Stimulated activated naive CD8-positive, alpha-beta T cell treated with anti-CD3 and anti-CD28 coated beads, Interleukin-15, Interleukin-2, amounts not matched to agents 100 ng/mL and 50 ng/mL, for 24 hours (primary cell): Measurements from ENCODE around the gene GRIP1.

Source experiments
- H3K27ac Mint-ChIP-seq: one replicate; pipeline ENCODE4 v1.8.0; 2021; ENCODE audit warnings: mild to moderate bottlenecking, mixed read lengths
- H3K27me3 Mint-ChIP-seq: one replicate; pipeline ENCODE4 v1.8.0; 2021; ENCODE audit warnings: mixed read lengths
- H3K36me3 Mint-ChIP-seq: one replicate; pipeline ENCODE4 v1.8.0; 2021; ENCODE audit warnings: low read depth, mixed read lengths
- H3K4me1 Mint-ChIP-seq: one replicate; pipeline ENCODE4 v1.8.0; 2021; ENCODE audit warnings: low read depth, mixed read lengths
- H3K4me3 Mint-ChIP-seq: one replicate; pipeline ENCODE4 v1.8.0; 2021; ENCODE audit warnings: mild to moderate bottlenecking, mixed read lengths
- H3K9me3 Mint-ChIP-seq: one replicate; pipeline ENCODE4 v1.8.0; 2021; ENCODE audit warnings: mixed read lengths

Gene GRIP1

GRCh38 chr12:66640691-66641460, 38.0 kb downstream of the GRIP1 start:
- Mint-ChIP-seq H3K9me3 (no peaks in the 10 kb centered on the region), H3K4me1 (no peaks in the 10 kb centered on the region), H3K27me3 (no peaks in the 10 kb centered on the region), H3K27ac (no peak overlapping the region), H3K4me3 (no peak overlapping the region), H3K36me3 (no peaks in the 10 kb centered on the region)

- H3K36me3 Mint-ChIP-seq, result no peaks in the 10 kb centered on the region
- no peak overlapping the region for H3K27ac Mint-ChIP-seq
- no peaks in the 10 kb centered on the region for H3K9me3 Mint-ChIP-seq
- H3K4me3 Mint-ChIP-seq, result no peak overlapping the region
- H3K27me3 Mint-ChIP-seq, result no peaks in the 10 kb centered on the region
- H3K4me1 Mint-ChIP-seq, result no peaks in the 10 kb centered on the region
These were observed 40.2 kb downstream of the GRIP1 start for GRCh38 chr12:66638666-66639065.

- no peak overlapping the region for H3K27ac Mint-ChIP-seq
- H3K4me3 Mint-ChIP-seq, result no peak overlapping the region
- H3K36me3 Mint-ChIP-seq, result no peaks in the 10 kb centered on the region
- no peaks in the 10 kb centered on the region for H3K27me3 Mint-ChIP-seq
- no peaks in the 10 kb centered on the region for H3K4me1 Mint-ChIP-seq
- no peaks in the 10 kb centered on the region for H3K9me3 Mint-ChIP-seq
These were observed 41.1 kb downstream of the GRIP1 start for GRCh38 chr12:66637699-66638301.

- H3K36me3 Mint-ChIP-seq, result no peaks in the 10 kb centered on the region
- H3K9me3 Mint-ChIP-seq, result no peaks in the 10 kb centered on the region
- H3K4me1 Mint-ChIP-seq, result no peaks in the 10 kb centered on the region
- H3K4me3 Mint-ChIP-seq, result no peak overlapping the region
- H3K27me3 Mint-ChIP-seq, result no peaks in the 10 kb centered on the region
- no peak overlapping the region for H3K27ac Mint-ChIP-seq
These were observed 42.1 kb downstream of the GRIP1 start for GRCh38 chr12:66636771-66637170.

- H3K4me1 Mint-ChIP-seq, result no peaks in the 10 kb centered on the region
- H3K4me3 Mint-ChIP-seq, result no peak overlapping the region
- no peak overlapping the region for H3K27ac Mint-ChIP-seq
- H3K36me3 Mint-ChIP-seq, result no peaks in the 10 kb centered on the region
- no peaks in the 10 kb centered on the region for H3K27me3 Mint-ChIP-seq
- H3K9me3 Mint-ChIP-seq, result no peaks in the 10 kb centered on the region
These were observed 45.2 kb downstream of the GRIP1 start for GRCh38 chr12:66633676-66634075.

- H3K9me3 Mint-ChIP-seq, result no peaks in the 10 kb centered on the region
- no peaks in the 10 kb centered on the region for H3K4me1 Mint-ChIP-seq
- no peak overlapping the region for H3K4me3 Mint-ChIP-seq
- no peaks in the 10 kb centered on the region for H3K27me3 Mint-ChIP-seq
- no peak overlapping the region for H3K27ac Mint-ChIP-seq
- no peaks in the 10 kb centered on the region for H3K36me3 Mint-ChIP-seq
These were observed 49.6 kb downstream of the GRIP1 start for GRCh38 chr12:66629138-66629870.

GRCh38 chr12:66627988-66628317, 50.9 kb downstream of the GRIP1 start:
- H3K4me1 Mint-ChIP-seq, result no peaks in the 10 kb centered on the region
- H3K4me3 Mint-ChIP-seq, result no peak overlapping the region
- H3K27ac Mint-ChIP-seq, result no peak overlapping the region
- H3K27me3 Mint-ChIP-seq, result no peaks in the 10 kb centered on the region
- no peaks in the 10 kb centered on the region for H3K36me3 Mint-ChIP-seq
- no peaks in the 10 kb centered on the region for H3K9me3 Mint-ChIP-seq

GRCh38 chr12:66627270-66627987, 51.4 kb downstream of the GRIP1 start:
- no peaks in the 10 kb centered on the region for H3K36me3 Mint-ChIP-seq
- H3K27me3 Mint-ChIP-seq, result no peaks in the 10 kb centered on the region
- no peaks in the 10 kb centered on the region for H3K9me3 Mint-ChIP-seq
- no peaks in the 10 kb centered on the region for H3K4me1 Mint-ChIP-seq
- no peak overlapping the region for H3K27ac Mint-ChIP-seq
- no peak overlapping the region for H3K4me3 Mint-ChIP-seq

GRCh38 chr12:66624806-66625205, 54.1 kb downstream of the GRIP1 start:
- H3K4me3 Mint-ChIP-seq, result no peak overlapping the region
- no peak overlapping the region for H3K27ac Mint-ChIP-seq
- no peaks in the 10 kb centered on the region for H3K27me3 Mint-ChIP-seq
- H3K4me1 Mint-ChIP-seq, result peaks cover 5% of the 10 kb centered on the region
- no peaks in the 10 kb centered on the region for H3K9me3 Mint-ChIP-seq
- no peaks in the 10 kb centered on the region for H3K36me3 Mint-ChIP-seq

- Mint-ChIP-seq H3K9me3 (no peaks in the 10 kb centered on the region), H3K4me3 (no peak overlapping the region), H3K27me3 (no peaks in the 10 kb centered on the region), H3K36me3 (no peaks in the 10 kb centered on the region), H3K27ac (no peak overlapping the region), H3K4me1 (peaks cover 5% of the 10 kb centered on the region)
These were observed 55.4 kb downstream of the GRIP1 start for GRCh38 chr12:66623455-66623854.

- Mint-ChIP-seq H3K27me3 (no peaks in the 10 kb centered on the region), H3K9me3 (no peaks in the 10 kb centered on the region), H3K36me3 (no peaks in the 10 kb centered on the region), H3K4me1 (peaks cover 8% of the 10 kb centered on the region), H3K27ac (no peak overlapping the region), H3K4me3 (no peak overlapping the region)
These were observed 58.2 kb downstream of the GRIP1 start for GRCh38 chr12:66620688-66621087.

- Mint-ChIP-seq H3K9me3 (no peaks in the 10 kb centered on the region), H3K36me3 (no peaks in the 10 kb centered on the region), H3K27me3 (no peaks in the 10 kb centered on the region), H3K4me3 (no peak overlapping the region), H3K4me1 (peaks cover 8% of the 10 kb centered on the region), H3K27ac (no peak overlapping the region)
These were observed 58.9 kb downstream of the GRIP1 start for GRCh38 chr12:66620026-66620425.

- peaks cover 5% of the 10 kb centered on the region for H3K27me3 Mint-ChIP-seq
These were observed 60.9 kb downstream of the GRIP1 start for GRCh38 chr12:66617991-66618390.

GRCh38 chr12:66612090-66612775, 66.6 kb downstream of the GRIP1 start:
- no peak overlapping the region for H3K27ac Mint-ChIP-seq
- no peaks in the 10 kb centered on the region for H3K9me3 Mint-ChIP-seq
- no peak overlapping the region for H3K4me3 Mint-ChIP-seq
- H3K4me1 Mint-ChIP-seq, result peaks cover 3% of the 10 kb centered on the region
- peaks cover 5% of the 10 kb centered on the region for H3K27me3 Mint-ChIP-seq
- no peaks in the 10 kb centered on the region for H3K36me3 Mint-ChIP-seq

More at GRCh38 chr12:66617991-66618390, 60.9 kb downstream of the GRIP1 start:
- Mint-ChIP-seq H3K27ac (no peak overlapping the region), H3K4me3 (no peak overlapping the region), H3K36me3 (no peaks in the 10 kb centered on the region), H3K4me1 (peaks cover 8% of the 10 kb centered on the region), H3K9me3 (no peaks in the 10 kb centered on the region)
